GM19438 (cell line): Measurements from ENCODE around the gene PANX3.

Experiments
- ATAC-seq: cut with Tn5 transposase; IDR thresholded peaks from one replicate; pipeline ENCODE4 v1.9.1; 2021; ENCODE audit warnings: low read depth; ENCODE audit not compliant: unreplicated experiment

The PANX3 gene

GRCh38 chr11:124612045-124612444 lies 817 bp downstream of the PANX3 start:
- peak; percentile 55 for ATAC-seq

- ATAC-seq = no peak
Observed at GRCh38 chr11:124612567-124613246, 1.5 kb downstream of the PANX3 start.

- no peak for ATAC-seq
Observed at GRCh38 chr11:124618863-124619262, 7.6 kb downstream of the PANX3 start.

GRCh38 chr11:124622531-124623451 lies 11.6 kb downstream of the PANX3 start, which contains the start of gene TBRG1:
TBRG1 (plus strand) TSS chr11:124622864; CDS start chr11:124623084, 220 bp downstream.
- ATAC-seq = peak; percentile 99

GRCh38 chr11:124623861-124624525 lies 12.8 kb downstream of the PANX3 start:
- ATAC-seq = no peak

GRCh38 chr11:124625504-124626168 lies 14.4 kb downstream of the PANX3 start:
- ATAC-seq = no peak

- no peak for ATAC-seq
Observed at GRCh38 chr11:124627546-124627945, 16.3 kb downstream of the PANX3 start.

GRCh38 chr11:124629961-124630360 lies 18.7 kb downstream of the PANX3 start:
- ATAC-seq = no peak

GRCh38 chr11:124633355-124633754 lies 22.1 kb downstream of the PANX3 start:
- ATAC-seq = no peak

GRCh38 chr11:124635932-124636331 lies 24.7 kb downstream of the PANX3 start:
- no peak for ATAC-seq

- no peak for ATAC-seq
Observed at GRCh38 chr11:124638500-124638899, 27.3 kb downstream of the PANX3 start.

- no peak for ATAC-seq
Observed at GRCh38 chr11:124639186-124639585, 28.0 kb downstream of the PANX3 start.

GRCh38 chr11:124640666-124641065 lies 29.4 kb downstream of the PANX3 start:
- ATAC-seq = no peak

- ATAC-seq = no peak
Observed at GRCh38 chr11:124642628-124643027, 31.4 kb downstream of the PANX3 start.

- ATAC-seq = no peak
Observed at GRCh38 chr11:124643042-124643604, 31.9 kb downstream of the PANX3 start.

- no peak for ATAC-seq
Observed at GRCh38 chr11:124643605-124644425, 32.6 kb downstream of the PANX3 start.

GRCh38 chr11:124644426-124645280 lies 33.4 kb downstream of the PANX3 start:
- no peak for ATAC-seq

- ATAC-seq = no peak
Observed at GRCh38 chr11:124646148-124646547, 34.9 kb downstream of the PANX3 start.
